Trophoblast cell (in vitro differentiated cells and primary cell): Measurements from ENCODE around the gene SEC61A2.

Experiments used
- DNase-seq, 2 donors: peaks; one replicate each; pipeline ENCODE4 v3.0.0-alpha.2; 2016
- H2AFZ ChIP-seq: 2 replicates; pipeline ENCODE4 v1.6.1; 2013; ENCODE audit warnings: low read length, moderate library complexity, mild to moderate bottlenecking; ENCODE audit not compliant: insufficient read depth, poor library complexity
- H2AK5ac ChIP-seq: 2 replicates; pipeline ENCODE4 v1.6.1; 2013; ENCODE audit warnings: mild to moderate bottlenecking, low read length
- H2BK120ac ChIP-seq: 2 replicates; pipeline ENCODE4 v1.6.1; 2013; ENCODE audit warnings: low read length, mild to moderate bottlenecking, moderate library complexity; ENCODE audit not compliant: insufficient read depth, poor library complexity
- H2BK12ac ChIP-seq: 2 replicates; pipeline ENCODE4 v1.6.1; 2013; ENCODE audit warnings: mild to moderate bottlenecking, low read length, moderate library complexity
- H2BK5ac ChIP-seq: 2 replicates; pipeline ENCODE4 v1.6.1; 2013; ENCODE audit warnings: low read length, low read depth, moderate library complexity, mild to moderate bottlenecking; ENCODE audit not compliant: poor library complexity
- H3K14ac ChIP-seq: 2 replicates; pipeline ENCODE4 v1.6.1; 2013; ENCODE audit warnings: mild to moderate bottlenecking, low read length
- H3K18ac ChIP-seq: 2 replicates; pipeline ENCODE4 v1.6.1; 2013; ENCODE audit warnings: mild to moderate bottlenecking, low read length
- H3K23ac ChIP-seq: 2 replicates; pipeline ENCODE4 v1.6.1; 2013; ENCODE audit warnings: low read length
- H3K27ac ChIP-seq: 2 replicates; pipeline ENCODE4 v1.5.1; 2013; ENCODE audit warnings: low read depth, mild to moderate bottlenecking, inconsistent platforms, low read length, moderate library complexity
- H3K27me3 ChIP-seq: 2 replicates; pipeline ENCODE4 v1.6.1; 2013; ENCODE audit warnings: inconsistent platforms, mild to moderate bottlenecking, low read length, moderate library complexity; ENCODE audit not compliant: insufficient read depth
- H3K36me3 ChIP-seq, 2 experiments: 1 replicate in 1 of 2; 2 replicates in 1 of 2; pipeline ENCODE4 v1.6.1; 2013; ENCODE audit warnings: low read length in 2 of 2, mild to moderate bottlenecking in 2 of 2, moderate library complexity in 1 of 2; ENCODE audit not compliant: insufficient read depth in 2 of 2, control insufficient read depth in 1 of 2
- H3K4ac ChIP-seq: 2 replicates; pipeline ENCODE4 v1.6.1; 2013; ENCODE audit warnings: low read depth, mild to moderate bottlenecking, low read length, moderate library complexity
- H3K4me1 ChIP-seq, 2 experiments: 1 replicate in 1 of 2; 2 replicates in 1 of 2; pipeline ENCODE4 v1.6.1; 2013; ENCODE audit warnings: low read length in 2 of 2, mild to moderate bottlenecking in 2 of 2, moderate library complexity in 1 of 2; ENCODE audit not compliant: insufficient read depth in 2 of 2, control insufficient read depth in 1 of 2
- H3K4me2 ChIP-seq: 2 replicates; pipeline ENCODE4 v1.6.1; 2013; ENCODE audit warnings: inconsistent platforms, mild to moderate bottlenecking, low read length, moderate library complexity
- H3K4me3 ChIP-seq: 2 replicates; pipeline ENCODE4 v1.5.1; 2013; ENCODE audit warnings: mild to moderate bottlenecking, low read depth, low read length, inconsistent platforms
- H3K79me1 ChIP-seq: one replicate; pipeline ENCODE4 v1.6.1; 2013; ENCODE audit warnings: low read length
- H3K79me2 ChIP-seq: 2 replicates; pipeline ENCODE4 v1.6.1; 2013; ENCODE audit warnings: low read length, mild to moderate bottlenecking; ENCODE audit not compliant: control insufficient read depth, insufficient read depth, poor library complexity
- H3K9ac ChIP-seq: 2 replicates; pipeline ENCODE4 v1.6.1; 2013; ENCODE audit warnings: mild to moderate bottlenecking, low read length
- H3K9me3 ChIP-seq: 2 replicates; pipeline ENCODE4 v1.6.1; 2013; ENCODE audit warnings: low read depth, mild to moderate bottlenecking, control low read depth, inconsistent platforms, low read length; ENCODE audit not compliant: insufficient read depth
- H4K12ac ChIP-seq: 2 replicates; pipeline ENCODE4 v1.6.1; 2013; ENCODE audit warnings: low read depth, mild to moderate bottlenecking, low read length, moderate library complexity
- H4K8ac ChIP-seq: 2 replicates; pipeline ENCODE4 v1.6.1; 2013; ENCODE audit warnings: low read depth, mild to moderate bottlenecking, low read length, moderate library complexity
- H4K91ac ChIP-seq: one replicate; pipeline ENCODE4 v1.6.1; 2013; ENCODE audit warnings: low read depth, mild to moderate bottlenecking, low read length, moderate library complexity
- WGBS: extraction: QIAGEN DNeasy Blood & Tissue Kit; methylation state at CpG from one replicate; pipeline ENCODE4 v1.1.7; 2013; ENCODE audit warnings: missing lambda C conversion rate; ENCODE audit not compliant: insufficient read length, insufficient coverage; ENCODE audit errors: extremely low coverage; 5-methylcytosine and 5-hydroxymethylcytosine counted together

The SEC61A2 gene

DNA sequence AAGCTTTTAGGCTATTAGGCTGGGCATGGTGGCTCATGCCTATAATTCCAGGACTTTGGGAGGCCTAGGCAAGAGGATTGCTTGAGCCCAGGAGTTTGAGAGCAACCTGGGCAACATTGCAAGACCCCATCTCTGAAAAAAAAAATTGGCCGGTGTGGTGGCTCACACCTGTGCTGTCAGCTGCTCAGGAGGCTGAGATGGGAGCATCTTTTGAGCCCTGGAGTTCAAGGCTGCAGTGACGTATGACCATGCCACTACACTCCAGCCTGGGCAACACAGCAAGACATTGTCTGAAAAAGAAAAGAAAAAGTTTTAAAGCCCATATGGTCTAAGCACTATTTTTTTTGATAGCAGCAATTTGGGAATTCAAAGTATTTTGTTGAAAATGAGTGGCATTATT, 15.8 kb upstream of the SEC61A2 start:
- Histone ChIP-seq H3K27me3 (no peaks in the 10 kb centered on the region), H3K4me3 (no peak overlapping the region), H2BK5ac (no peak overlapping the region), H3K4me1 (no peaks in the 10 kb centered on the region), H3K79me2 (no peaks in the 10 kb centered on the region), H4K91ac (no peak overlapping the region), H3K18ac (no peak overlapping the region), H3K4ac (no peak overlapping the region), H3K79me1 (no peaks in the 10 kb centered on the region), H3K14ac (no peak overlapping the region), H2AFZ (no peak overlapping the region), H4K12ac (no peak overlapping the region), H4K8ac (no peak overlapping the region), H3K23ac (no peak overlapping the region), H3K27ac (no peak overlapping the region), H3K9ac (no peak overlapping the region), H2BK120ac (no peak overlapping the region), H3K36me3 (peaks cover 29 to 31% of the 10 kb centered on the region in 2 experiments), H3K9me3 (no peaks in the 10 kb centered on the region), H2BK12ac (no peak overlapping the region), H2AK5ac (no peak overlapping the region), H3K4me2 (no peak overlapping the region)
- no CpG with 5 or more reads among the region's 2 CpGs for WGBS
- no peak for DNase-seq

DNA sequence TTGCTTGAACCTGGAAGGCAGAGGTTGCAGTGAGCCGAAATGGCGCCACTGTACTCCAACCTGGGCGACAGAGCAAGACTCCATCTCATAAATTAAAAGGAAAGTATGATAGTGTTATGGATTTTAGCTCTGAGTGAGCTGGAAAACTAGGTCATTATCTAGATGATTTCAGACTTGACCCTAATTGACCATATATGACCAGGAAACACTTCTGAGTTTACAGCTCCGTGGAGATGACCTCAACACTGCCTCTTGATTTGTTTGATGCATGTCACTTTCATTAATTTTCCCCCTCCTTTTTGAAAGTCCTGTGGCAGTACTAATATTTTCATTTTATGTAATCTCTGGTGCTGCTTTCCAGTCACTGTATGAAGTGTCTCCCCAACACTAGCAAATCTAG, 7.8 kb upstream of the SEC61A2 start:
- Histone ChIP-seq H4K8ac (no peak overlapping the region), H2BK120ac (no peak overlapping the region), H3K36me3 (peaks cover 24 to 34% of the 10 kb centered on the region in 2 experiments), H2BK5ac (no peak overlapping the region), H3K23ac (no peak overlapping the region), H3K4me2 (no peak overlapping the region), H3K27me3 (no peaks in the 10 kb centered on the region), H4K91ac (no peak overlapping the region), H3K14ac (no peak overlapping the region), H3K79me1 (no peaks in the 10 kb centered on the region), H3K4ac (no peak overlapping the region), H3K9me3 (no peaks in the 10 kb centered on the region), H2BK12ac (no peak overlapping the region), H4K12ac (no peak overlapping the region), H3K18ac (no peak overlapping the region), H3K79me2 (no peaks in the 10 kb centered on the region), H3K27ac (no peak overlapping the region), H3K4me3 (no peak overlapping the region), H3K4me1 (no peaks in the 10 kb centered on the region), H2AK5ac (no peak overlapping the region), H3K9ac (no peak overlapping the region), H2AFZ (no peak overlapping the region)
- DNase-seq: no peak
- no CpG with 5 or more reads among the region's 4 CpGs for WGBS

DNA sequence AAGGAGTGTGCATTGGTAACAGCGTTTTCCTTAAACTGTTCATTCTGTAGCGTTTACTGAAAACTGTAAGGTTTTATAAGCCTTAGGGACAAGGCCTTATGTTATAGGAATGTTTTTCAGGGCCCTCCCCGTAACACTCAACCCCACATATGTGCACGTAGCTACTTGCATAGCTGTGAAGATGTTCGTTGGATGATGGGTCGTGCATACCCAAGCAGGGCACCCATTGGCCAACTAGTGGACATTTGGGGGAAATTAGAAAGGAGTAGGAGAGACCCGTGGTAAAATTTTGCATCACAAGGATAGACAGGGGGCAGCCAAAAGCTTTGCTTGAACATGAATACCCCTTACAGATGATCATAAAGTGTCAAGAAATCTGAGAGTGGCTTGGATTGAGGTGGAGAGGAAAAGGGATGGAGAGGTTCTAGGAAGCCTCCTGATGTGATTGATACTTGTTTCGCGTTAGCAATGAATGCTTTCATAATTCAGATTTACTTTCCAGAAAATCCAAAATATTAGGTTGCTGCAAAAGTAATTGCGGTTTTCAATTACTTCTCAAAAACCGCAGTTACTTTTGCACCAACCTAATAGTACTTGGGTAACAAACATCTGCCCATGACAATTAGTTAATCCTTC, 878 bp downstream of the SEC61A2 start:
- H3K79me1 ChIP-seq: peaks cover 5% of the 10 kb centered on the region
- no peak overlapping the region for H3K27ac ChIP-seq
- H3K23ac ChIP-seq: no peak overlapping the region
- no peak overlapping the region for H4K91ac ChIP-seq
- H3K4me3 ChIP-seq: no peak overlapping the region
- H3K9me3 ChIP-seq: no peaks in the 10 kb centered on the region
- no peak overlapping the region for H2BK120ac ChIP-seq
- no peaks in the 10 kb centered on the region for H3K27me3 ChIP-seq
- H3K9ac ChIP-seq: no peak overlapping the region
- DNase-seq: peak in 1 of 2 donors; percentile 46
- H3K4me2 ChIP-seq: peak overlapping the region; percentile 99
- no CpG with 5 or more reads among the region's 11 CpGs for WGBS
- no peak overlapping the region for H2AK5ac ChIP-seq
- H2BK5ac ChIP-seq: no peak overlapping the region
- H3K4ac ChIP-seq: no peak overlapping the region
- no peak overlapping the region for H4K12ac ChIP-seq
- H2BK12ac ChIP-seq: no peak overlapping the region
- no peak overlapping the region for H3K18ac ChIP-seq
- no peak overlapping the region for H4K8ac ChIP-seq
- peaks cover 0 to 2% of the 10 kb centered on the region in 2 experiments for H3K36me3 ChIP-seq
- no peak overlapping the region for H3K14ac ChIP-seq
- no peak overlapping the region for H2AFZ ChIP-seq
- peaks cover 0 to 6% of the 10 kb centered on the region in 2 experiments for H3K4me1 ChIP-seq
- peaks cover 5% of the 10 kb centered on the region for H3K79me2 ChIP-seq

DNA sequence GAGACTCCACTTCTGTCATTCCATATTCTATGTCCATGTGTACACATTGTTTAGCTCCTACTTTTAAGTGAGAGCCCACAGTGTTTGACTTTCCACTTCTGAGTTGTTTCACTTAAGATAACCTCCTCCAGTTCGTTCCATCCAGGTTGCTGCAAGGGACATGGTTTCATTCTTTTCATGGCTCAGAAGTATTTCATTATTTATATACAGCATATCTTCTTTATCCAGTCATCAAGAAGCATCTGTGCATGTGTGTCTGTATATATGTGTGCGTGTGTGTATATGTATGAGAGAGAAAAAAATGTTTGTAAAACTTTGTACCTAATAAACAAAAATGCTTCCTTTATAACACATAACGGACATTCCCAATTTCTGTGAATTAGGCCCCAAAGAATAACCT, 6.2 kb downstream of the SEC61A2 start:
- Histone ChIP-seq H3K27ac (no peak overlapping the region), H3K14ac (no peak overlapping the region), H3K9me3 (no peaks in the 10 kb centered on the region), H3K79me2 (no peaks in the 10 kb centered on the region), H2BK120ac (no peak overlapping the region), H3K79me1 (no peaks in the 10 kb centered on the region), H3K27me3 (no peaks in the 10 kb centered on the region), H2AFZ (no peak overlapping the region), H3K4ac (no peak overlapping the region), H3K23ac (no peak overlapping the region), H2BK12ac (no peak overlapping the region), H2BK5ac (no peak overlapping the region), H4K91ac (no peak overlapping the region), H3K4me2 (no peak overlapping the region), H3K36me3 (peaks cover 4 to 15% of the 10 kb centered on the region in 2 experiments), H2AK5ac (no peak overlapping the region), H3K18ac (no peak overlapping the region), H3K9ac (no peak overlapping the region), H4K12ac (no peak overlapping the region), H3K4me3 (no peak overlapping the region), H3K4me1 (no peaks in the 10 kb centered on the region), H4K8ac (no peak overlapping the region)
- no CpG with 5 or more reads among the region's 3 CpGs for WGBS
- DNase-seq: no peak
